ENCODE data around the gene ANO7. TPM values are rescaled to one million over a fixed set of nuclear protein-coding genes. Genes with fewer than 3 reads are reported as not detected.

Gene ANO7
- total RNA-seq, 1 experiment from 2014 or later, result 5.2 TPM

GRCh38 chr2:241218131-241219029 is 29.9 kb downstream of the ANO7 start:
- Histone ChIP-seq H4K20me1 (ENCODE audit: control insufficient read depth, insufficient read depth, insufficient read length) (peaks cover 2% of the 10 kb centered on the region), H3K18ac (ENCODE audit: insufficient read length, low read depth, low read length) (no peak overlapping the region), H3T11ph (ENCODE audit: low read length) (no peak overlapping the region), H2BK5ac (ENCODE audit: insufficient read length, low read length) (no peak overlapping the region), H2BK12ac (ENCODE audit: insufficient read length, low read depth, low read length) (no peak overlapping the region), H3K23me2 (ENCODE audit: insufficient read length, low read depth, low read length, poor library complexity, severe bottlenecking) (peaks cover 10% of the 10 kb centered on the region), H3K79me1 (ENCODE audit: insufficient read depth, low read depth, low read length, poor library complexity, severe bottlenecking) (no peaks in the 10 kb centered on the region), H4K91ac (ENCODE audit: insufficient read length, low read depth, low read length) (no peak overlapping the region), H2AFZ (ENCODE audit: low read length) (no peak overlapping the region), H3K23ac (ENCODE audit: insufficient read length, low read depth, low read length) (no peak overlapping the region), H3K4me1 (ENCODE audit: insufficient read depth, low read length) (peaks cover 4% of the 10 kb centered on the region; the same call in 1 of the 2 replicates), H3K9ac (ENCODE audit: extremely low read depth, insufficient read length, low read length) (peak overlapping the region; percentile 55), H3K14ac (ENCODE audit: insufficient read depth, low read length) (0 out of 2 replicates have a peak overlapping the region, but pooled peaks have one; percentile 84), H4K8ac (replicated peaks; ENCODE audit: insufficient read length, low read depth, low read length) (no peak overlapping the region), H3K79me2 (ENCODE audit: insufficient read depth, low read length) (no peaks in the 10 kb centered on the region; the same call in 1 of the 2 replicates), H2BK20ac (ENCODE audit: low read depth, low read length, poor library complexity, severe bottlenecking) (no peak overlapping the region), H4K5ac (ENCODE audit: insufficient read length, low read depth, low read length) (no peak overlapping the region), H3K27me3 (ENCODE audit: insufficient read depth, low read length) (no peaks in the 10 kb centered on the region), H3K4me2 (ENCODE audit: insufficient read depth, insufficient read length, low read length) (peak overlapping the region; percentile 80), H3K27ac (ENCODE audit: insufficient read length, low read depth, low read length) (no peak overlapping the region), H2BK15ac (ENCODE audit: low read depth, low read length) (no peak overlapping the region), H3K9me3 (ENCODE audit: control insufficient read depth, low read depth, low read length) (no peaks in the 10 kb centered on the region), H3K56ac (ENCODE audit: insufficient read length, low read depth, low read length) (no peak overlapping the region), H3K4ac (ENCODE audit: low read depth, low read length) (no peak overlapping the region), H2AK5ac (ENCODE audit: insufficient read length, low read length) (no peak overlapping the region), H2BK120ac (ENCODE audit: low read depth, low read length, poor library complexity, severe bottlenecking) (no peak overlapping the region)
- peaks cover 5% of the 10 kb centered on the region for H3K27me3 Mint-ChIP-seq (ENCODE audit: low read depth)
- DNase-seq, result peak; percentile 77
- H3K4me1 Mint-ChIP-seq, result peaks cover 19 to 37% of the 10 kb centered on the region in 2 experiments
- peaks cover 0 to 2% of the 10 kb centered on the region in 2 experiments; a peak in 2 of 5 replicates for H3K9me3 Mint-ChIP-seq
- peaks cover 0 to 4% (median 2%) of the 10 kb centered on the region in 3 experiments; a peak in 2 of 7 replicates for H3K36me3 Mint-ChIP-seq (ENCODE audit: insufficient read depth in 1 of 3, low read depth in 3 of 3)
- H3K27ac Mint-ChIP-seq, result peak overlapping the region in 2 of 3 experiments; percentile 55 to 68; a peak in 2 of 7 replicates
- TF ChIP-seq CTCF (conservative IDR thresholded peaks at IDR 0.05), result peak; percentile 32; the same call in 2 of the 3 replicates
- WGBS (ENCODE audit: extremely low coverage, insufficient read length, low lambda C conversion rate), result no CpG with 5 or more reads among the region's 83 CpGs
- peak overlapping the region; percentile 78 to 94 for H3K4me3 Mint-ChIP-seq
